ENCODE measurements around the gene HNRNPF.
"Not testable (repeated sequence)": the region's sequence is repeated elsewhere in the genome, so short reads cannot be mapped to it uniquely, and the experiment has no call there.

Gene HNRNPF
- 125 to 336 (median 231) reads per million in 17 experiments for total RNA-seq

GRCh38 chr10:43408710-43409384, at the start of gene HNRNPF:
Gene HNRNPF, minus strand, starts transcription at chr10:43409186. Its CDS starts 21,302 bp downstream, at chr10:43387884.
- DNase-seq: peak; percentile 98 to 99 (median 98)

- DNase-seq: no peak
These were observed 49.2 kb upstream of the HNRNPF start for GRCh38 chr10:43458227-43458626.

GRCh38 chr10:43456561-43456960, 47.6 kb upstream of the HNRNPF start:
- DNase-seq: not testable (repeated sequence)

- not testable (repeated sequence) for DNase-seq
These were observed 45.0 kb upstream of the HNRNPF start for GRCh38 chr10:43454025-43454424.

- no peak for DNase-seq
These were observed 44.4 kb upstream of the HNRNPF start for GRCh38 chr10:43453266-43453831.

GRCh38 chr10:43452356-43452914, 43.4 kb upstream of the HNRNPF start:
- no peak for DNase-seq

GRCh38 chr10:43448742-43449141, 39.8 kb upstream of the HNRNPF start:
- no peak for DNase-seq

GRCh38 chr10:43446219-43447017, 37.4 kb upstream of the HNRNPF start:
- DNase-seq: not testable (repeated sequence)

- no peak for DNase-seq
These were observed 36.0 kb upstream of the HNRNPF start for GRCh38 chr10:43444897-43445466.

GRCh38 chr10:43444323-43444722, 35.3 kb upstream of the HNRNPF start:
- no peak for DNase-seq

- DNase-seq: no peak
These were observed 31.6 kb upstream of the HNRNPF start for GRCh38 chr10:43440463-43441134.

- DNase-seq: peak in 2 of 4 experiments; percentile 41 to 51
These were observed 28.3 kb upstream of the HNRNPF start for GRCh38 chr10:43437141-43437870.

- peak; percentile 93 to 97 (median 96) for DNase-seq
These were observed 27.5 kb upstream of the HNRNPF start, which contains the start of gene ZNF487 for GRCh38 chr10:43436291-43437140. Gene ZNF487, plus strand, starts transcription at chr10:43437111. Its CDS starts 38,703 bp downstream, at chr10:43475814.

- DNase-seq: peak in 2 of 4 experiments; percentile 20 to 29
These were observed 22.1 kb upstream of the HNRNPF start for GRCh38 chr10:43430926-43431663.

GRCh38 chr10:43427166-43427825, 18.3 kb upstream of the HNRNPF start:
- no peak for DNase-seq

GRCh38 chr10:43426476-43426875, 17.5 kb upstream of the HNRNPF start:
- DNase-seq: not testable (repeated sequence)

GRCh38 chr10:43424416-43424815, 15.4 kb upstream of the HNRNPF start:
- DNase-seq: no peak

- not testable (repeated sequence) for DNase-seq
These were observed 13.0 kb upstream of the HNRNPF start for GRCh38 chr10:43421944-43422343.

GRCh38 chr10:43421519-43421918, 12.5 kb upstream of the HNRNPF start:
- no peak for DNase-seq
